Upper lobe of left lung (tissue), 6 donors: ENCODE measurements around the gene LDAH. TPM values are rescaled to one million over a fixed set of nuclear protein-coding genes. Genes with fewer than 3 reads are reported as not detected.

Experiments
- ATAC-seq, 2 donors: fragments of 200-7000 bp; cut with Tn5 transposase; one replicate each; pipeline ENCODE4 v1.9.1; 2022; ENCODE audit warnings: mild to moderate bottlenecking in 2 of 2, moderate library complexity in 2 of 2; ENCODE audit not compliant: low FRiP score in 2 of 2
- DNase-seq, 2 donors: peaks; one replicate each; pipeline ENCODE4 v3.0.0-alpha.2; 2019 to 2020
- H3K27ac ChIP-seq, 4 donors: fragments of 200-600 bp; sonication (generic); one replicate each; pipeline ENCODE4 v1.5.1; 2016 to 2019
- H3K27me3 ChIP-seq, 4 donors: fragments of 200-600 bp; sonication (generic); one replicate each; pipeline ENCODE4 v1.5.1; 2017 to 2019
- H3K36me3 ChIP-seq, 4 donors: fragments of 200-600 bp; sonication (generic); one replicate each; pipeline ENCODE4 v1.5.1; 2016 to 2019
- H3K4me1 ChIP-seq, 4 donors: fragments of 200-600 bp; sonication (generic); one replicate each; pipeline ENCODE4 v1.5.1; 2018 to 2019
- H3K4me3 ChIP-seq, 4 donors: fragments of 200-600 bp; sonication (generic); one replicate each; pipeline ENCODE4 v1.5.1; 2017 to 2019; ENCODE audit warnings: mild to moderate bottlenecking in 2 of 4, moderate library complexity in 1 of 4
- H3K9me3 ChIP-seq, 4 donors: fragments of 200-600 bp; sonication (generic); one replicate each; pipeline ENCODE4 v1.5.1; 2018 to 2019
- EP300 ChIP-seq, 4 donors: sonication (generic); formaldehyde crosslinking; IDR thresholded peaks; one replicate each; pipeline ENCODE4 v1.5.1; 2017; ENCODE audit warnings: antibody characterized with exemption in 4 of 4, control low read depth in 2 of 4
- POLR2A ChIP-seq, 4 donors: fragments of 450-650 bp; IDR thresholded peaks; one replicate each; pipeline ENCODE4 v1.5.1; 2016 to 2017; ENCODE audit warnings: antibody characterized with exemption in 4 of 4, mild to moderate bottlenecking in 2 of 4
- POLR2AphosphoS5 ChIP-seq, 2 donors: sonication (generic); formaldehyde crosslinking; IDR thresholded peaks; one replicate each; pipeline ENCODE4 v1.5.1; 2017; ENCODE audit warnings: antibody characterized with exemption in 2 of 2
- WGBS, 2 donors: methylation state at CpG; one replicate each; pipeline ENCODE4 v1.1.5; 2017 to 2018; 5-methylcytosine and 5-hydroxymethylcytosine counted together
- total RNA-seq, 6 donors: library from RNA; depleted of rRNA in 4 of 6; stranded (reverse); fragments of >200 nt in 4 of 6; gene quantifications; one replicate each; pipeline versions ENCODE4 v1.1.0 to v1.2.1, GENCODE V29; 2016 to 2021
- TF ChIP-seq, protein P1 (sequence below), 6 experiments: fragments of 450-650 bp in 4 of 6; fragments of 200-600 bp in 2 of 6; sonication (generic) in 2 of 6; IDR thresholded peaks; one replicate each; pipeline ENCODE4 v1.5.1; 2016 to 2019; ENCODE audit warnings: antibody characterized with exemption in 6 of 6
- donor health status: DM: no; HTN: no; CAD: no; lungs with moderate emphysema.
- donor health status: DM: no; HTN: yes; CAD: no; lungs with severe emphysema.

LDAH gene
- total RNA-seq, 6 donors from 2014 or later: 7.3 to 18.9 (median 13.0) TPM

DNA sequence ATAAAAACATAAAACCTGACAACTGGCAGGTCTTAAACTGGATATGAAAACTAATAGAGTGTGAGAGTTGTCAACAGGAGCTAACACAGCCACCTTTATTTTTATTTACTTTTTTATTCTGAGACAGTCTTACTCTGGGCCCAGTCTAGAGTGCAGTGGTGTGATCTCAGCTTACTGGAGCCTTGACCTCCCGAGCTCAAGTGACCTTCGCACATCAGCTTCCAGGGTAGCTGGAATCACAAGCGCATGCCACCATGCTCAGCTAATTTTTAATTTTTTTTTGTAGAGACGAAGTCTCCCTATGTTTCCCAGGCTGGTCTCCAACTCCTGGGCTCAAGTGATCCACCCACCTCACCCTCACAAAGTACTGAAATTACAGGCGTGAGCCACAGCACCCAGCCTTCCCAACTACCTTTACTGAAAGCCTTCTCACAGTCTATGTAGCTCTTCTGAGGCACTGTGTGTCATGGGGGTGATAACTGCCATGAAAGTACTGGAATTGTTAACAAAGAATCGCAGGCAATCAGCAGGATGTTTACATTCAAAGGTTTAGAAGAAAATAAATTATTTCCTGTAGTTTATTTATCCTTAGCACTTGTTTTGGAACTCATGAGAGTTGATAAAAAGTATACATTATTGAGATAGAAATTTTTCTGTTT, 131.7 kb downstream of the LDAH start:
- WGBS, 2 donors: 66 to 81% methylated on average over 6 of the region's 6 CpGs
- TF ChIP-seq POLR2A (IDR thresholded peaks at IDR 0.05) (no peak), POLR2AphosphoS5 (IDR thresholded peaks at IDR 0.05) (no peak), EP300 (IDR thresholded peaks at IDR 0.05) (no peak)
- TF ChIP-seq, protein P1, sequence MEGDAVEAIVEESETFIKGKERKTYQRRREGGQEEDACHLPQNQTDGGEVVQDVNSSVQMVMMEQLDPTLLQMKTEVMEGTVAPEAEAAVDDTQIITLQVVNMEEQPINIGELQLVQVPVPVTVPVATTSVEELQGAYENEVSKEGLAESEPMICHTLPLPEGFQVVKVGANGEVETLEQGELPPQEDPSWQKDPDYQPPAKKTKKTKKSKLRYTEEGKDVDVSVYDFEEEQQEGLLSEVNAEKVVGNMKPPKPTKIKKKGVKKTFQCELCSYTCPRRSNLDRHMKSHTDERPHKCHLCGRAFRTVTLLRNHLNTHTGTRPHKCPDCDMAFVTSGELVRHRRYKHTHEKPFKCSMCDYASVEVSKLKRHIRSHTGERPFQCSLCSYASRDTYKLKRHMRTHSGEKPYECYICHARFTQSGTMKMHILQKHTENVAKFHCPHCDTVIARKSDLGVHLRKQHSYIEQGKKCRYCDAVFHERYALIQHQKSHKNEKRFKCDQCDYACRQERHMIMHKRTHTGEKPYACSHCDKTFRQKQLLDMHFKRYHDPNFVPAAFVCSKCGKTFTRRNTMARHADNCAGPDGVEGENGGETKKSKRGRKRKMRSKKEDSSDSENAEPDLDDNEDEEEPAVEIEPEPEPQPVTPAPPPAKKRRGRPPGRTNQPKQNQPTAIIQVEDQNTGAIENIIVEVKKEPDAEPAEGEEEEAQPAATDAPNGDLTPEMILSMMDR (IDR thresholded peaks at IDR 0.05): no peak
- DNase-seq: no peak
- H3K4me3 ChIP-seq: no peak overlapping the region
- no peaks in the 10 kb centered on the region for H3K4me1 ChIP-seq
- H3K36me3 ChIP-seq: peaks cover 0 to 13% (median under 1%) of the 10 kb centered on the region in 4 donors
- no peaks in the 10 kb centered on the region for H3K27me3 ChIP-seq
- no peaks in the 10 kb centered on the region for H3K9me3 ChIP-seq
- no peak overlapping the region for H3K27ac ChIP-seq
- ATAC-seq: no peak

DNA sequence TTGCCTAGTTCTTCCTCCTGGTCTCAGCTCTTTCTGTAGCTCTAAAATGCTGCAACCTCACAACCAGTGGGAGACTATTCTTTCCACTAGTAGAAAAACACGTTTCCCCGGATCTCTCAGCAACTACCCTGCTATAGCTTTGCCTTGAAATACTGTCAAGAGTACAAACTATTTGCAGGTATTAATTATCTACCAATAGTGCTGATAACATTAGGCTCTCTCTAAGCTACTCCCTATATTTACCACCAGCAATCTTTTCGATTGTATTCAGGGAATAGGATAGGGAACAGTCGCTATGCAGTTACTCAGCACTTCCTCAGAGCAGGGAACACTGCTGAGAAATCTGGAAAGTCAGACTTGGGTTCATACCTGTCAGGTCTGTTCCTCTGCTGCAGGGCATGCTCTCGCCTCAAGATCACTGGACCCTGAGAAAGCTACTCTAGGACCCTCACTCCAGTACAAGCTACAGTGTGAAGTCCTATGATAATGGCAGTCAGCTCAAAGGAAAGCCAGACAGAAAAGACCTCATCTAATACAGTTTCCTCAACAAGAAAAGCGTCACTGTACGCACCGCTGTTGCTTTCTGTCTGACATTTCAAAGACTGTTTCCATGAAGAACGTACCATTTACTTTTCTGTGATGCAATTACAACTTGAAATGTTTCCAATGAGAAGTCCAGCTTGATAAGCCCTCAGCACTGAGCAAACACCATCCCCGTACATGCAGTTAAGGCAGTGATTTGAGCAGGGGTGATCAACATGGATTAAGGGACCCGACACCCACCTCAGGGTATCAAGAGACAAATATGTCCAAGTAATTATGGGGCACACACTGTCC, 133.3 kb downstream of the LDAH start:
- Histone ChIP-seq H3K4me3 (no peak overlapping the region), H3K4me1 (no peaks in the 10 kb centered on the region), H3K36me3 (peaks cover 0 to 24% (median 5%) of the 10 kb centered on the region in 4 donors), H3K27me3 (no peaks in the 10 kb centered on the region), H3K27ac (no peak overlapping the region), H3K9me3 (no peaks in the 10 kb centered on the region)
- 73 to 80% methylated on average over 11 of the region's 11 CpGs for WGBS, 2 donors
- no peak for ATAC-seq
- no peak for DNase-seq
- TF ChIP-seq, protein P1 (IDR thresholded peaks at IDR 0.05): no peak
- TF ChIP-seq EP300 (IDR thresholded peaks at IDR 0.05): no peak
- no peak for TF ChIP-seq POLR2AphosphoS5 (IDR thresholded peaks at IDR 0.05)
- no peak for TF ChIP-seq POLR2A (IDR thresholded peaks at IDR 0.05)

DNA sequence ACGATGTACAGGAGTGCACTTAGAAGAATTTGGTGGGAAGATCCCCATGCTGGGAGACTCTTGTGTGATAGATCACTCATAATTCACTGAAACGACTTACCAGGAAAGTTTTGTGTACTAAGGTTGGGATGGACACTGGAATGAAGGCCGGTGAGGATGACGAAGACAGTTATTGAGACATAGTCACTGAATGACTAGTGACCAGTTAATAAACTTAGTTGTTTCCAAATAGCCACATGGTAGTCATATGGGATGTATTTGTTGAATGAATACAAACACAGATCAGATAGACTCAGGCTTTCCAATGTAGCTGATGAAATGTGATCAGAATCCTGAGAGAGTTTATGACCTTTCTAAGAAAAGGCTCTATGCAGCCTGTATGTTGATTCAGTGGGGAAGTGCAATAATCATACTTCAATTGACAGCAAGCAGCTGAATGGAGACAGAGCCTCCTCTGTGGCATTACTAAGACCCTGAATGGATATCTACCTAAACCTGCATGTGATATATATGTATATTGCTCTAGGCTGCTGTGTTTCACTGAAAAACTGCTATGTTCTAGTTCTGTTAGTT, 135.6 kb downstream of the LDAH start:
- Histone ChIP-seq H3K9me3 (no peaks in the 10 kb centered on the region), H3K36me3 (peaks cover 0 to 27% (median 5%) of the 10 kb centered on the region in 4 donors), H3K4me1 (no peaks in the 10 kb centered on the region), H3K4me3 (no peak overlapping the region), H3K27me3 (no peaks in the 10 kb centered on the region), H3K27ac (no peak overlapping the region)
- DNase-seq (no peak), ATAC-seq (no peak)
- TF ChIP-seq EP300 (IDR thresholded peaks at IDR 0.05): no peak
- TF ChIP-seq, protein P1 (IDR thresholded peaks at IDR 0.05): no peak
- TF ChIP-seq POLR2A (IDR thresholded peaks at IDR 0.05): no peak
- TF ChIP-seq POLR2AphosphoS5 (IDR thresholded peaks at IDR 0.05): no peak
- WGBS, 2 donors: 96 to 97% methylated on average over 4 of the region's 4 CpGs

DNA sequence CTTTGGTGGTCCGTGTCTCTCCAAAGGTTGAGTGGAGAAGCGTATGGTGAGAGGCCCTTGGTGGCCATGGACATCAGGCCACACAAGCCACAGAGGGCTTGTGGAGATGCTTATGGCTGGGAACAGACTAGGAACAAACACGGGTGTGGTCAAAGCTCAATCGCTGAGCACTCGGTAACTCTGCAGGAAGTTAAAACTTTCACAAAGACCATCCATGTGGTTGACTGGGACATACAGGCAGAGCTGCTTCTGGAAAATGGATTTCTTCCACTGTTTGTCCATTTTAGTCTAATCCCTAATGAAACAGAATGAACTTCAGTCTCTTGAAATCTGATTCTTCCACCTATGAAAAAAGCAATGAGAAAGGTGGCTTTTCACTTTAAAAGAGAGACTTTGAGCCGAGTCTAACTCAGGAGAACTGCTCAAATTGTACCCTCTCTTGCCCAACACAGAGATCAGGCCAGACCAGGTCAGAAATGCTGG, 138.3 kb downstream of the LDAH start:
- no peaks in the 10 kb centered on the region for H3K9me3 ChIP-seq
- peaks cover 0 to 31% (median 5%) of the 10 kb centered on the region in 4 donors for H3K36me3 ChIP-seq
- no peak overlapping the region for H3K27ac ChIP-seq
- 73 to 85% methylated on average over 6 of the region's 6 CpGs for WGBS, 2 donors
- no peak overlapping the region for H3K4me3 ChIP-seq
- no peaks in the 10 kb centered on the region for H3K4me1 ChIP-seq
- ATAC-seq: no peak
- DNase-seq: no peak
- TF ChIP-seq EP300 (IDR thresholded peaks at IDR 0.05): no peak
- TF ChIP-seq, protein P1 (IDR thresholded peaks at IDR 0.05): no peak
- TF ChIP-seq POLR2AphosphoS5 (IDR thresholded peaks at IDR 0.05): no peak
- TF ChIP-seq POLR2A (IDR thresholded peaks at IDR 0.05): no peak
- no peaks in the 10 kb centered on the region for H3K27me3 ChIP-seq
